GM21526 (cell line): ENCODE data around the gene SLF2.

Source experiments
- ATAC-seq: cut with Tn5 transposase; IDR thresholded peaks from one replicate; pipeline ENCODE4 v1.9.1; 2021; ENCODE audit warnings: moderate library complexity; ENCODE audit not compliant: unreplicated experiment, low FRiP score

SLF2 gene

GRCh38 chr10:100997360-100998182, 84.8 kb downstream of the SLF2 start:
- ATAC-seq, result peak; percentile 44

GRCh38 chr10:100998183-100998990, 85.6 kb downstream of the SLF2 start:
- ATAC-seq, result no peak

- no peak for ATAC-seq
Observed at GRCh38 chr10:100998991-100999741, 86.4 kb downstream of the SLF2 start.

- no peak for ATAC-seq
Observed at GRCh38 chr10:100999742-101000126, 87.0 kb downstream of the SLF2 start, which contains the start of gene LZTS2. Gene LZTS2, plus strand, starts transcription at chr10:100999808. Its CDS starts 2,731 bp downstream, at chr10:101002539.

- ATAC-seq, result no peak
Observed at GRCh38 chr10:101000127-101000914, 87.6 kb downstream of the SLF2 start.

- ATAC-seq, result no peak
Observed at GRCh38 chr10:101000915-101001658, 88.3 kb downstream of the SLF2 start.

- ATAC-seq, result no peak
Observed at GRCh38 chr10:101001659-101002035, 88.9 kb downstream of the SLF2 start.

- no peak for ATAC-seq
Observed at GRCh38 chr10:101002456-101002855, 89.7 kb downstream of the SLF2 start.

- no peak for ATAC-seq
Observed at GRCh38 chr10:101003639-101004206, 91.0 kb downstream of the SLF2 start.

- no peak for ATAC-seq
Observed at GRCh38 chr10:101005361-101005760, 92.6 kb downstream of the SLF2 start.

- ATAC-seq, result no peak
Observed at GRCh38 chr10:101005869-101006567, 93.3 kb downstream of the SLF2 start.

GRCh38 chr10:101006593-101007098, 93.9 kb downstream of the SLF2 start:
- no peak for ATAC-seq

- no peak for ATAC-seq
Observed at GRCh38 chr10:101007099-101007711, 94.4 kb downstream of the SLF2 start.

- ATAC-seq, result no peak
Observed at GRCh38 chr10:101007915-101008822, 95.4 kb downstream of the SLF2 start.

- no peak for ATAC-seq
Observed at GRCh38 chr10:101008823-101009423, 96.2 kb downstream of the SLF2 start.

- ATAC-seq, result no peak
Observed at GRCh38 chr10:101010329-101010728, 97.6 kb downstream of the SLF2 start.
